Measurements from ENCODE around the gene DNAH1. TPM values are rescaled to one million over a fixed set of nuclear protein-coding genes. Genes with fewer than 3 reads are reported as not detected.
"Not testable (repeated sequence)": the region's sequence is repeated elsewhere in the genome, so short reads cannot be mapped to it uniquely, and the experiment has no call there.

DNAH1 gene
- 1.2 and 2.5 TPM in 2 replicates for total RNA-seq (2014; rRNA removed; shearing (Covaris generic))

GRCh38 chr3:52315977-52316764, at the start of gene DNAH1:
TSS of gene DNAH1 (plus strand) at chr3:52316319. CDS start at chr3:52322443, 6,124 bp downstream.
- no peak for DNase-seq (ENCODE audit: low spot score)
- in situ Hi-C loops (cut with HindIII; ENCODE audit: low sequenced_read_pairs) = no loop called here

DNA sequence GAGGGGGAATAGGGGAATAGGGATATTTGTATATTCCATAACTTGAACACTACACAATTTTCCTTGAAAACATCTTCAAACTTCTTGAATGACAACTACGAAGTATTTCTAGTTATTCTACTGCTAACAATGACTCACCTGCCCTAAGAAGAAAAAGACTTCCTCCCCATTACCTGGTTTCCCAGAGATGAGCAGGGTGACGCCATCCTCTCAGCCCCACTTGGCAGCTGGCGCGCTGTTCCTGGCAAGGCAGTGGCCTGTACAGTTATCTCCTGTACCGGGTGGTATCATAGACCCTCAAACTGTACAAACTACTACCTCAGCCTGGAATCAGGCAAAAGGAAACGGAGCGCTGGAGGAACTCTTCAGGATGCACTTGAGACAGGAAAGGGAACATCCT, 48.1 kb upstream of the DNAH1 start:
- no peak for DNase-seq (ENCODE audit: low spot score)
- in situ Hi-C loops (cut with HindIII; ENCODE audit: low sequenced_read_pairs) = no loop called here

DNA sequence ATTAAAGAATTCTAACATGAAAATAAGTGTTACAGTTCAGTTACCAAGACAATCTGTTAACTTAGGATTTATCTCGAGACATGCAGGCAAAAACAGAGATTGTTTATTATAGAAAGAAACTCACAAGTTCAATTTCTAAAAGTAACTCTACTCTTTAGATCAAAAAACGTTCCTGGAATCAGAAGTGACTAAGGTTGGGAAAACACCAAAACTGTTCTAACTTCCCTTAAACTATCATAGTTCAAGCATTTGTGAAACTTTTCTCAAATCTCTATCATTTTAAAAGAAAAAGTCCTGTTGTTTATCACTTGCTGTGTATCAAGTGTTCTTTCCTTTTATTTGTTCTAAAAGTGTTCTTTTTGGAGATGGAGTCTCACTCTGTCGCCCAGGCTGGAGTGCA, 46.3 kb upstream of the DNAH1 start:
- no peak for DNase-seq (ENCODE audit: low spot score)

GRCh38 chr3:52270252-52270754, 45.8 kb upstream of the DNAH1 start:
- in situ Hi-C loops (cut with HindIII; ENCODE audit: low sequenced_read_pairs) = no loop called here
- DNase-seq (ENCODE audit: low spot score) = no peak

More for the DNA sequence above, 46.3 kb upstream of the DNAH1 start:
- in situ Hi-C loops (cut with HindIII; ENCODE audit: low sequenced_read_pairs) = no loop called here

DNA sequence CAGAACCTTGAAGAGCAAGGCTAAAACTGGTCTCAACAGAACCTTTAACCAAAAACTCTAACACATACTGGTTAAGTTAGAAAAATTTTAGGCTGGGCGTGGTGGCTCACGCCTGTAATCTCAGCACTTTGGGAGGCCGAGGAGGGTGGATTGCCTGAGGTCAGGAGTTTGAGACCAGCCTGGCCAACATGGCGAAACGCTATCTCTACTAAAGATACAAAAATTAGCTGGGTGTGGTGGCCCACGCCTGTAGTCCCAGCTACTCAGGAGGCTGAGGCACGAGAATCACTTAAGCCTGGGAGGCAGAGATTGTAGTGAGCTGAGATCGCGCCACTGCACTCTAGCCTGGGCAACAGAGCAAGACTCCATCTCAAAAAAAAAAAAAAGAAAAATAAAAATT, 43.9 kb upstream of the DNAH1 start:
- in situ Hi-C loops (cut with HindIII; ENCODE audit: low sequenced_read_pairs) = not testable (repeated sequence)

GRCh38 chr3:52272831-52273230, 43.3 kb upstream of the DNAH1 start:
- in situ Hi-C loops (cut with HindIII; ENCODE audit: low sequenced_read_pairs) = no loop called here
- no peak for DNase-seq (ENCODE audit: low spot score)

More for the DNA sequence above, 43.9 kb upstream of the DNAH1 start:
- DNase-seq (ENCODE audit: low spot score) = not testable (repeated sequence)

DNA sequence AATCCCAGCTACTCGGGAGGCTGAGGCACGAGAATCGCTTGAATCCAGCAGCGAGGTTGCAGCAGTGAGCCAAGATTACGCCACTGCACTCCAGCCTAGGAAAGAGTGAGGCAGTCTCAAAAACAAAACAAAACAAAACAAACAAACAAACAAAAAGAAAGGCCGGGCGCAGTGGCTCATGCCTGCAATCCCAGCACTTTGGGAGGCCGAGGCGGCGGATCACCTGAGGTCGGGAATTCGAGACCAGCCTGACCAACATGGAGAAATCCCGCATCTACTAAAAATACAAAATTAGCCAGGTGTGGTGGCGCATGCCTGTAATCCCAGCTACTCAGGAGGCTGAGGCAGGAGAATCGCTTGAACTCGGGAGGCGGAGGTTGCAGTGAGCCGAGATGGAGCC, 41.3 kb upstream of the DNAH1 start:
- in situ Hi-C loops (cut with HindIII; ENCODE audit: low sequenced_read_pairs); DNase-seq (ENCODE audit: low spot score): not testable (repeated sequence)

- peak; percentile 54 for DNase-seq (ENCODE audit: low spot score)
- in situ Hi-C loops (cut with HindIII; ENCODE audit: low sequenced_read_pairs) = no loop called here
Observed at GRCh38 chr3:52277071-52277964, 38.8 kb upstream of the DNAH1 start.

DNA sequence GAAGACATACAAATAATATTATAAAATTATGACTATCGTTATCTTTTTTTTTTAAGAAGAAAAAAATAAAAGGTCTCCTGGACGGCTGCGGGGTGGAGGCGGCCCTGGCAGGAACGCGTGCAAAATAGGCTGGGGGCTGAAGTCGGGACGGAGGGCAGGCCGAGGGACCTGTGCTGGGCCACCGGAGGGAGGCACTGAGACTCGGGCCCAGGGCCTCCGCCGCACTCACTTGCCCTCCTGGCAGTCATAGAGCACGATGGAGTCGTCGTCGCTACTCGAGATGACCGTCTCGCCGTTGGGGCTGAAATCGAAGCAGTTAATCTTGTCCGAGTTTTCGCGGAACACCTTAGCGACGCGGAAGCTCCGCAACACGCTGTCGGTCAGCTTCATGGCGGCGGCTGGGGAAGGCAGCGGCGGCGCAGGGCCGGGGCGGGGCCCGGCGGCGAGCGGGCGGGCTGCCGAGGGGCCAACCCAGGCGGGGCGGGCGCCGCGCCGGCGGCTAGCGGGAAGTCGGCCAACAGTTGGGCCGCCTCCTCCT, 38.1 kb upstream of the DNAH1 start:
- DNase-seq (ENCODE audit: low spot score) = peak; percentile 61
- in situ Hi-C loops (cut with HindIII; ENCODE audit: low sequenced_read_pairs) = no loop called here

GRCh38 chr3:52278510-52279069, 37.5 kb upstream of the DNAH1 start, which contains the start of gene WDR82:
TSS of gene WDR82 (minus strand) at chr3:52278649. CDS start at chr3:52278361, 288 bp downstream.
- in situ Hi-C loops (cut with HindIII; ENCODE audit: low sequenced_read_pairs) = no loop called here
- DNase-seq (ENCODE audit: low spot score) = peak; percentile 93

DNA sequence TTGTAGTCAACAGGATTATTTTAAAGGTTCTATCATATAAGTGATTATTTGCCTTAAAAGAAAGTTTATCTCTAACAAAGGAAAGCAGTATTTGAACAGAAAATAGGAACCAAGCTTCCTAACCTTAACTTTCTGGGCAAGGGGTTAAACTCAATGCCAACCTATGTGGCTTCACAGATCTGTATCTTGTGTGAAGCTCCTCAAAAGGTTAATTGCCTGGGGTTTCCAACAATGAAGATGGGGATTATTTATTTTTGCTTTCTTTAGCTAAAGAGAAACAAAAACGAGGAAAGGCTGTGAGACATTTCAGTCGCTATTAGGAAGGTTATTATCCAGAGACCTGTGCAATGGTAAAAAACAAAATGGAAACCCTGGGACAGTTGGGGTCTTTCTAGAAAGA, 36.5 kb upstream of the DNAH1 start:
- in situ Hi-C loops (cut with HindIII; ENCODE audit: low sequenced_read_pairs) = no loop called here
- DNase-seq (ENCODE audit: low spot score) = no peak

- in situ Hi-C loops (cut with HindIII; ENCODE audit: low sequenced_read_pairs) = no loop called here
- no peak for DNase-seq (ENCODE audit: low spot score)
Observed at GRCh38 chr3:52280050-52280461, 36.1 kb upstream of the DNAH1 start.

DNA sequence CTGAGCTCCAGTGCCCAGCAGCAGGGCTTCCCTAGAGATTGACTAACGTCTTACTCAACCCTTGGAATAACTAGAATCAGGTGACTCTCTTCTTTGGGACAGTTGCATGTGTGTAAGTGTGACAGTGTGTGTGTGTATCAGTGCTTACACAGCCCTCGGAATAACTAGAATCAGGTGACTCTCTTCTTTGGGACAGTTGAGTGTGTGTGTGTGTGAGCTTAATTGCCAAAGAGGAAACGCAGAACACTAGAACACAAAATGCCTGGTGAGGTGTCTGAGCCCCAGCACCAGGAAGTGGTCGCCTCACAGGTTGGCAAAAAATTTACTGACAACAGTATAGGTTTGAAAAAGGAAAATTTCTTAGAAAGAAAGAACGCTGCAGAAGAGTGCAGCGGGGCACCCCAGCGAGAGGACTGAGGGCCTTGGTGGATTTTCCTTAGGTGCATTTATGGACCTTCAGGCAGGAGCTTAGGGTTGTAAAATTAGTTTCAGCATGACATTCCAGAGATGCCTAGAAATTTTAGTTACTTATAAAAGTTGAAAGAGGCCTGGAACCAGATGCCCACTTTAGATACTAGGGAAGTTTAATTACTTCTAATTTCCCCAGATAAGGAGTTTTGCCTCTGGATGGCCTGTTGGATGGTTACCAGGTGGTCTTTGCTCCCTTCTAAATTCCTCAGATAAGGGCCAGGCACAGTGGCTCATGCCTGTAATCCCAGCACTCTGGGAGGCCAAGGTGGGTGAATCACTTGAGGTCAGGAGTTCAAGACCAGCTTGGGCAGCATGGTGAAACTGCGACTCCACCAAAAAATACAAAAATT, 33.9 kb upstream of the DNAH1 start:
- in situ Hi-C loops (cut with HindIII; ENCODE audit: low sequenced_read_pairs) = no loop called here
- DNase-seq (ENCODE audit: low spot score) = peak; percentile 53

GRCh38 chr3:52283306-52283705, 32.8 kb upstream of the DNAH1 start:
- in situ Hi-C loops (cut with HindIII; ENCODE audit: low sequenced_read_pairs) = no loop called here
- peak; percentile 25 for DNase-seq (ENCODE audit: low spot score)

DNA sequence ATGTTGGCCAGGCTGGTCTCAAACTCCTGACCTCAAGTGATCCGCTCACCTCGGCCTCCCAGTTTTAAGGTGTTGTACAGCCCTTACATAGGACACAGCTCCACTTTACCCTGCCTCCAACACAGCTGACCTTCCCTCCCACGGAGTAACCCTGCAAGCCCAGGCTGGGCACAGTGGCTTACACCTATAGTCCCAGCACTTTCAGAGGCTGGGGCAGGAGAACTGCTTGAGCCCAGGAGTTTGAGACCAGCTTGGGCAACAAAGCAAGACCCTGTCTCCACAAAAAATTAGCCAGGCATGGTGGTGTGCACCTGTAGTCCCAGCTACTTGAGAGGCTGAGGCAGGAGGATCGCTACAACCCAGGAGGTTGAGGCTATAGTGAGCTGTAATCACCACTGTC, 32.1 kb upstream of the DNAH1 start:
- DNase-seq (ENCODE audit: low spot score); in situ Hi-C loops (cut with HindIII; ENCODE audit: low sequenced_read_pairs): not testable (repeated sequence)

DNA sequence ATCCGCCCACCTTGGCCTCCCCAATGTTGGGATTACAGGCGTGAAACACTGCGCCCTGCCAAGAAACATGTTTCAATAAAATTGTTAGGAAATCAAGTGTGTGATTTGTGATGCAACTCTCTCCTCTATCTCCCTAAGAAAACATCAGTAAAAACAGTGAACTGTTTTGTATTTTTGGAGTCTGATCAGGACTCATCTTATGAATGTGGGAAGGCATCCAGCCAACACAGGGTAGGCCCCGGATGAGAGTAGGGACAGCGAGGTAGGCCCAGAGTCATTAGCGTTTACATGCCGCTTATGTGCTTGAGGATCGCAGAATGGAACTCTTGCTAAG, 29.4 kb upstream of the DNAH1 start:
- in situ Hi-C loops (cut with HindIII; ENCODE audit: low sequenced_read_pairs) = no loop called here
- no peak for DNase-seq (ENCODE audit: low spot score)

- no peak for DNase-seq (ENCODE audit: low spot score)
- in situ Hi-C loops (cut with HindIII; ENCODE audit: low sequenced_read_pairs) = no loop called here
Observed at GRCh38 chr3:52288674-52289073, 27.4 kb upstream of the DNAH1 start.

DNA sequence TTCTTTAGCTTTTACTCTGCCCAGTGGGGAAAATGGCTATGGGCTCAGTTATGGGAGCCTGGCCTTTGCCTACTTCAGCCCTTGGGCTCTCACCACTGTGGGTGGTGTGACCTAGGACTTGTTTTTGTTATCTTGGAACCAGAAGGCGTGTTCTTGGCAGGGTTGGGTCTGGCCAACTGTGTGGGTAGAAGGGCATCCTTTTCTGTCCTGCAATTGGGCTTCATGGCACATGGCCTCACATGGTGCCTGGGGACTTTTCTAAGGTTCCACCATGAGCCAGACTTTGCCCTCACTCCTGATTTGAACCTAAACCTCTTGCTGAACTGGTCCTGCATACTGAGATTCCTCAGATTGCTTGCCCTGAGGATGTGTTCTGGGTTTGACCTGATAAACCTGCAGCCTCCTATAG, 26.8 kb upstream of the DNAH1 start:
- in situ Hi-C loops (cut with HindIII; ENCODE audit: low sequenced_read_pairs) = no loop called here
- DNase-seq (ENCODE audit: low spot score) = no peak

Data from G401 (cell line).